HepG2 (cell line): ENCODE data around the gene VASN. TPM values are rescaled to one million over a fixed set of nuclear protein-coding genes. Genes with fewer than 3 reads are reported as not detected.
A peak's percentile ranks its signal among the peaks of the same experiment; 100 is the strongest.

ENCODE experiments used
- ATAC-seq: fragments of 200-7000 bp; cut with Tn5 transposase; 3 replicates; pipeline ENCODE4 v1.9.1; 2020; ENCODE audit warnings: mild to moderate bottlenecking, moderate library complexity
- BruUV-seq: library from RNA; stranded (reverse); fragments of 400-500 nt; replicated peaks from 2 replicates; lab custom pipeline; 2021; lab: Mats Ljungman, UMichigan
- CTCF ChIA-PET: fragments of 300-600 bp; formaldehyde crosslinking; extraction: SDS; loops from one replicate; lab custom pipeline; 2021; ENCODE audit warnings: low total read pairs, inconsistent platforms, low intra/inter-chr PET ratio; lab: Yijun Ruan, JAX
- POLR2A ChIA-PET: fragments of 350-600 bp; sonication (Branson Sonifier 250); formaldehyde crosslinking; loops from one replicate; lab custom pipeline; 2020; ENCODE audit warnings: antibody characterized with exemption, inconsistent platforms; lab: Yijun Ruan, JAX
- DNase-seq: peaks from one replicate; pipeline ENCODE4 v3.0.0-alpha.2; 2015; ENCODE audit warnings: low spot score
- FAIRE-seq: peaks from 3 replicates; lab custom pipeline; 2011; peaks lifted over from hg19 to GRCh38; lab: Jason Lieb, UNC
- H2AFZ ChIP-seq: one replicate; pipeline ENCODE4 v1.6.1; 2011; ENCODE audit warnings: low read length, inconsistent platforms
- H3K27ac ChIP-seq: fragments of 300-600 bp; 3 replicates; pipeline ENCODE4 v1.8.0; 2011; ENCODE audit warnings: mixed run types, mild to moderate bottlenecking, mixed read lengths, low read length, inconsistent platforms; ENCODE audit not compliant: insufficient read depth; ENCODE audit errors: extremely low read length
- H3K27me3 ChIP-seq, 2 experiments: fragments of 200-600 bp in 1 of 2; 2 replicates in 1 of 2; 3 replicates in 1 of 2; pipeline versions ENCODE4 v1.6.0 to v1.8.0; 2011; ENCODE audit warnings: low read length in 2 of 2, mild to moderate bottlenecking in 2 of 2, moderate library complexity in 2 of 2, inconsistent platforms in 1 of 2; ENCODE audit not compliant: insufficient read depth in 2 of 2, control insufficient read depth in 1 of 2
- H3K36me3 ChIP-seq, 2 experiments: fragments of 200-600 bp in 1 of 2; replicated peaks in 1 of 2; 2 replicates in 1 of 2; 3 replicates in 1 of 2; pipeline versions ENCODE4 v1.5.1 to v1.8.0; 2011; ENCODE audit warnings: low read length in 2 of 2, inconsistent platforms in 1 of 2; ENCODE audit not compliant: insufficient read depth in 2 of 2, control insufficient read depth in 1 of 2
- H3K4me1 ChIP-seq: 2 replicates; pipeline ENCODE4 v1.5.1; 2012; ENCODE audit warnings: low read length, inconsistent platforms; ENCODE audit not compliant: insufficient read depth
- H3K4me2 ChIP-seq: 2 replicates; pipeline ENCODE4 v1.6.0; 2011; ENCODE audit warnings: low read depth, low read length, inconsistent platforms
- H3K4me3 ChIP-seq, 3 experiments: fragments of 200-600 bp in 1 of 3; sonication (generic), shearing (Covaris generic) in 1 of 3; replicated peaks in 1 of 3; 2 replicates each; pipeline ENCODE4 v1.5.1; 2011 to 2016; ENCODE audit warnings: low read length in 3 of 3, inconsistent platforms in 2 of 3, low read depth in 2 of 3, mild to moderate bottlenecking in 2 of 3, control low read depth in 1 of 3, mixed read lengths in 1 of 3; ENCODE audit not compliant: insufficient read depth in 1 of 3
- H3K79me2 ChIP-seq: one replicate; pipeline ENCODE4 v1.6.1; 2011; ENCODE audit warnings: low read length, inconsistent platforms; ENCODE audit not compliant: insufficient read depth
- H3K9ac ChIP-seq: 2 replicates; pipeline ENCODE4 v1.6.0; 2011; ENCODE audit warnings: mild to moderate bottlenecking, low read depth, low read length, inconsistent platforms; ENCODE audit not compliant: insufficient read depth
- H3K9me3 ChIP-seq: 2 replicates; pipeline ENCODE4 v1.5.1; 2012; ENCODE audit warnings: mild to moderate bottlenecking, low read length
- H4K20me1 ChIP-seq: 2 replicates; pipeline ENCODE4 v1.6.0; 2011; ENCODE audit warnings: inconsistent platforms, mild to moderate bottlenecking, low read length, moderate library complexity; ENCODE audit not compliant: insufficient read depth
- AGO2 ChIP-seq: fragments of 200-400 bp; formaldehyde crosslinking; optimal IDR thresholded peaks from 2 replicates; pipeline ENCODE3; 2017; ENCODE audit warnings: mild to moderate bottlenecking, low read depth, low read length, moderate library complexity
- HMG20B ChIP-seq: conservative IDR thresholded peaks from 2 replicates; pipeline ENCODE4 v1.6.1; 2016; ENCODE audit warnings: missing genetic modification reagents, missing compliant biosample characterization
- HNRNPL ChIP-seq: fragments of 200-400 bp; formaldehyde crosslinking; IDR thresholded peaks from 2 replicates; pipeline ENCODE4 v1.6.1; 2017; ENCODE audit warnings: mild to moderate bottlenecking, low read depth, low read length
- MEIS1 ChIP-seq: sonication (generic); formaldehyde crosslinking; IDR thresholded peaks from 2 replicates; pipeline ENCODE4 v1.9.0; 2021; ENCODE audit warnings: mild to moderate bottlenecking, missing genetic modification reagents, moderate library complexity, borderline replicate concordance
- POLR2A ChIP-seq, 2 experiments: IDR thresholded peaks; 2 replicates each; pipeline ENCODE4 v1.6.1; 2011; ENCODE audit warnings: low read depth in 2 of 2, low read length in 2 of 2, mild to moderate bottlenecking in 1 of 2, moderate library complexity in 1 of 2; ENCODE audit not compliant: insufficient read depth in 1 of 2
- RBFOX2 ChIP-seq: fragments of 200-400 bp; formaldehyde crosslinking; IDR thresholded peaks from 2 replicates; pipeline ENCODE4 v1.6.1; 2017; ENCODE audit warnings: low read depth, mild to moderate bottlenecking, low read length
- RBM22 ChIP-seq: fragments of 200-400 bp; formaldehyde crosslinking; optimal IDR thresholded peaks from 2 replicates; pipeline ENCODE3; 2017; ENCODE audit warnings: mild to moderate bottlenecking, low read length, moderate library complexity
- ZC3H13 ChIP-seq: sonication (generic); formaldehyde crosslinking; IDR thresholded peaks from 2 replicates; pipeline ENCODE4 v1.8.1; 2023; ENCODE audit warnings: mild to moderate bottlenecking, missing genetic modification reagents, moderate library complexity
- WGBS: methylation state at CpG from one replicate; pipeline ENCODE4 v1.1.6; 2017; ENCODE audit warnings: low lambda C conversion rate; 5-methylcytosine and 5-hydroxymethylcytosine counted together
- in situ Hi-C: cut with HindIII; loops from 2 replicates; pipeline ENCODE4 v1.10.0; 2017; ENCODE audit warnings: low pct_unique_long_range_greater_than_20kb; ENCODE audit not compliant: extremely low pct_ligation_motif_present
- intact Hi-C: fragments of 100-400 bp; cut with micrococcal nuclease; formaldehyde crosslinking; loops from one replicate; pipeline ENCODE4 v1.10.0; 2022; ENCODE audit not compliant: unreplicated experiment
- polyA plus RNA-seq, 8 experiments: library from polyadenylated mRNA; depleted of rRNA in 3 of 8; stranded (reverse) in 7 of 8; unstranded in 1 of 8; fragments of >200 nt; fragmentation: Illumina TruSeq in 4 of 8; extraction: Trizol in 4 of 8; gene quantifications; 2 replicates each; pipeline versions ENCODE4 v1.2.1 to v1.2.3, GENCODE V29; 2011 to 2016; ENCODE audit warnings: low read depth in 4 of 8, missing spikeins in 1 of 8, mixed read lengths in 1 of 8; ENCODE audit not compliant: insufficient read depth in 1 of 8
- total RNA-seq, 5 experiments: library from RNA; depleted of rRNA; stranded (reverse); fragments of >200 nt; fragmentation: Illumina TruSeq; extraction: Trizol; gene quantifications; 2 replicates each; pipeline ENCODE4 v1.2.3, GENCODE V29; 2016; ENCODE audit warnings: low read depth in 1 of 5

The VASN gene
- total and polyA plus RNA-seq, 2 of the 13 experiments (the other 11 are each of a cell fraction or from before 2014, with no cell fraction given), result 8.4 to 18.2 TPM

DNA sequence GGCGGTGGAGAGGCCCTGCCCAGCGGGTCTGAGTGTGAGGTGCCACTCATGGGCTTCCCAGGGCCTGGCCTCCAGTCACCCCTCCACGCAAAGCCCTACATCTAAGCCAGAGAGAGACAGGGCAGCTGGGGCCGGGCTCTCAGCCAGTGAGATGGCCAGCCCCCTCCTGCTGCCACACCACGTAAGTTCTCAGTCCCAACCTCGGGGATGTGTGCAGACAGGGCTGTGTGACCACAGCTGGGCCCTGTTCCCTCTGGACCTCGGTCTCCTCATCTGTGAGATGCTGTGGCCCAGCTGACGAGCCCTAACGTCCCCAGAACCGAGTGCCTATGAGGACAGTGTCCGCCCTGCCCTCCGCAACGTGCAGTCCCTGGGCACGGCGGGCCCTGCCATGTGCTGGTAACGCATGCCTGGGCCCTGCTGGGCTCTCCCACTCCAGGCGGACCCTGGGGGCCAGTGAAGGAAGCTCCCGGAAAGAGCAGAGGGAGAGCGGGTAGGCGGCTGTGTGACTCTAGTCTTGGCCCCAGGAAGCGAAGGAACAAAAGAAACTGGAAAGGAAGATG, 11.2 kb downstream of the VASN start:
- H3K9me3 ChIP-seq, result no peaks in the 10 kb centered on the region
- H4K20me1 ChIP-seq, result peaks cover 26% of the 10 kb centered on the region
- ChIA-PET POLR2A (interaction anchor here (2.4 kb wide), 1 partner anchor 10 kb away, joined by 9 read pairs; no protein-coding TSS in a partner anchor), CTCF (no interaction called here)
- H3K27me3 ChIP-seq, result no peaks in the 10 kb centered on the region
- no peak overlapping the region for H3K27ac ChIP-seq
- peaks cover 8% of the 10 kb centered on the region for H3K79me2 ChIP-seq
- ATAC-seq, result no peak
- H3K9ac ChIP-seq, result no peak overlapping the region
- no peak overlapping the region for H2AFZ ChIP-seq
- in situ Hi-C loops, result no loop called here
- WGBS, result 97% methylated on average over 14 of the region's 21 CpGs
- H3K4me3 ChIP-seq, result no peak overlapping the region
- TSS peak; percentile 37 for BruUV-seq
- H3K4me2 ChIP-seq, result no peak overlapping the region
- intact Hi-C loops, result no loop called here
- FAIRE-seq, result no peak
- DNase-seq, result no peak
- peaks cover 4 to 16% of the 10 kb centered on the region in 2 experiments for H3K36me3 ChIP-seq
- peak; percentile 73 for TF ChIP-seq AGO2
- peak in 1 of 2 experiments; percentile 36; a peak in 2 of 4 replicates for TF ChIP-seq POLR2A (IDR thresholded peaks at IDR 0.05; ENCODE audit: insufficient read depth in 1 of 2, low read depth in 2 of 2, low read length in 2 of 2)
- TF ChIP-seq MEIS1, result no peak
- no peak for TF ChIP-seq HMG20B (CRISPR knock-in tag)
- peak; percentile 27; the same call in 1 of the 2 replicates for TF ChIP-seq RBFOX2
- peak; percentile 74; the same call in 1 of the 2 replicates for TF ChIP-seq ZC3H13 (CRISPR knock-in tag)
- TF ChIP-seq RBM22, result peak; percentile 93
- TF ChIP-seq HNRNPL, result peak; percentile 42; the same call in 1 of the 2 replicates
- peaks cover 28% of the 10 kb centered on the region for H3K4me1 ChIP-seq
